AG10803 (cell line): ENCODE results near the gene ROR2.
"Not testable (repeated sequence)": the region's sequence is repeated elsewhere in the genome, so short reads cannot be mapped to it uniquely, and the experiment has no call there.

Source experiments
- DNase-seq: peaks from one replicate; pipeline ENCODE4 v3.0.0; 2010; ENCODE audit warnings: low read depth
- H3K4me3 ChIP-seq: 2 replicates; pipeline ENCODE4 v1.5.1; 2011; ENCODE audit warnings: mild to moderate bottlenecking, low read length, control low read depth
- CTCF ChIP-seq: conservative IDR thresholded peaks from 2 replicates; pipeline ENCODE4 v1.5.1; 2011; ENCODE audit warnings: mild to moderate bottlenecking, low read length, control low read depth, inconsistent platforms

The ROR2 gene

GRCh38 chr9:91800473-91801030, 149.5 kb downstream of the ROR2 start:
- no peak for TF ChIP-seq CTCF
- H3K4me3 ChIP-seq = no peak overlapping the region
- DNase-seq = no peak

DNA sequence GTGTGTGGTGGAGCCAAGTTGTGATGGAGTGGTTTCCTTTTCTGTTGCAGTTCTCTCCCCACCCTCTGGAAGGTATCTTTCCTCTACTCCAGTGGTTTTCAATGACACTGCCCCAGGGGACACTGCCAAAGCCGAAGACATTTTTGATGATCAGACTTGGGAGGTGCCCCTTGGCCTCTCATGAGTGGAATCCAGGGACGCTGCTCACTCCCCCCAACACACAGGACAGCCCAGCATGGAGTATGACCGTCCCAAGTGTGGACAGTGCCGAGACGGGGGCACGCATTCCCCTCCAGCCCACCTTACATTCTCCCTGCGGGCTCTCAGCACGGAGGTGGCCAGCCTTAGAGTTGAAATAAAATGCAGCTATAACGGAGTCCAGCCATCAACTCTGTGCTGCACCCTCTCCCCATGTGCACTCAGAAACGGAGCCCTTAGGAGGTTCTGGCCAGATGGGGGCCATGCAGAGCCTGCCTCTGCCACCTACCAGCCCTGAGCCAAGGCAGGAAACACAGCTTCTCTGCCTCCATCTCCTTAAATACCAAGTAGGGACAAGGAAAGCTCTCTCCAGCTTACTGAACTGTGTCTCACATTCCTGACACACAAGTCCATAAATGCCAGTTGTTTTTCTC, 150.8 kb downstream of the ROR2 start:
- no peak for DNase-seq
- H3K4me3 ChIP-seq = no peak overlapping the region
- TF ChIP-seq CTCF = no peak

DNA sequence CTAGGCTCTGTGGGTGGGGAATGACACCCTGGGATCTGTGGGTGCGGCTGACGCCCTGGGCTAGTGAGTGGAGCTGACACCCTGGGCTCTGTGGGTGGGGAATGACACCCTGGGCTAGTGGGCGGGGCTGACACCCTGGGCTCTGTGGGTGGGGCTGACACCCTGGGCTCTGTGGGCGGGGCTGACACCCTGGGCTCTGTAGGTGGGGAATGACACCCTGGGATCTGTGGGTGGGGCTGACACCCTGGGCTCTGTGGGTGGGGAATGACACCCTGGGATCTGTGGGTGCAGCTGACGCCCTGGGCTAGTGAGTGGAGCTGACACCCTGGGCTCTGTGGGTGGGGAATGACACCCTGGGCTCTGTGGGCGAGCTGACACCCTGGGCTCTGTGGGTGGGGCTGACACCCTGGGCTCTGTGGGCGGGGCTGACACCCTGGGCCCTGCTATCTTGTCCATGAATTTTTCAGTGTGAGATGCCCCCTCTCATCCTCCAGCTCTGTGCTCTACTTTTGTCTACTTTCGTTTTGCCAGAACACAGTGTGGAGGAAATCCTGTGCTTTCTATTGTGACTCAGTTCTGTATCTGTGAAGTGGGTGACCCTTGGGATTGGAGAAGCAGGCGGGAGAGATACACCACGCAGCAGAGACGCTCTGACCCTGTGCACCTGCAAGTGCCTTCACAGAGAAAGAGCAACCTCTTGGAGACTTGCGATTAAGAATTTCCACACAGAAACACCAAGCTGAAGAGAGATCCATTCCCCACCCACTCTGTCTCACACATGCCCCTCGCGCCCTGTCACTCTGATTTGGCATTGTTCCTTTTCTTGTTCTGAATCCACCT, 151.5 kb downstream of the ROR2 start:
- DNase-seq, H3K4me3 ChIP-seq: not testable (repeated sequence)

- DNase-seq, H3K4me3 ChIP-seq: not testable (repeated sequence)
Observed at GRCh38 chr9:91797517-91797916, 152.5 kb downstream of the ROR2 start.

- DNase-seq = not testable (repeated sequence)
Observed at GRCh38 chr9:91796516-91796915, 153.5 kb downstream of the ROR2 start.

GRCh38 chr9:91795598-91796241, 154.3 kb downstream of the ROR2 start:
- TF ChIP-seq CTCF = no peak
- no peak overlapping the region for H3K4me3 ChIP-seq
- DNase-seq = no peak

More at GRCh38 chr9:91796516-91796915, 153.5 kb downstream of the ROR2 start:
- H3K4me3 ChIP-seq = not testable (repeated sequence)

- DNase-seq, H3K4me3 ChIP-seq: not testable (repeated sequence)
Observed at GRCh38 chr9:91793371-91793770, 156.7 kb downstream of the ROR2 start.

DNA sequence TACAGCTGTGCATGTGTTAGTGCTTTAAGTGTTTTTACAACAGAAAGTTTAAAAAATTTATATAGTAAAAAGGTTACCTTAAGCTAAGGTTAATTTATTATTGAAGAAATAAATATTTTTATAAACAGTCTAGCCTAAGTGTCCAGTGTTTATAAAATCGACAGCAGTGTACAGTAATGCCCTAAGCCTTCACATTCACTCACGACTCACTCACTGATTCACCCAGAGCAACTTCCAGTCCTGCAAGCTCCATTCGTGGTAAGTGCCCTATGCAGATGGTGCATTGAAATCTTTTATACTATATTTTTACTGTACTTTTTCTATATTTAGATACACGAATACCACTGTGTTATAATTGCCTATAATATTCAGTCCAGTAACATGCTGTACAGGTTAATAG, 159.1 kb downstream of the ROR2 start:
- no peak for DNase-seq
- no peak overlapping the region for H3K4me3 ChIP-seq
- TF ChIP-seq CTCF = no peak

GRCh38 chr9:91789941-91790340, 160.1 kb downstream of the ROR2 start:
- DNase-seq = no peak
- H3K4me3 ChIP-seq = no peak overlapping the region
- TF ChIP-seq CTCF = no peak
